GM23338 (cell line): ENCODE results near the gene MYH6. TPM values are rescaled to one million over a fixed set of nuclear protein-coding genes. Genes with fewer than 3 reads are reported as not detected.

ENCODE experiments used
- ATAC-seq: fragments of 200-7000 bp; cut with Tn5 transposase; 3 replicates; pipeline ENCODE4 v1.9.1; 2020
- DNase-seq: peaks from one replicate; pipeline ENCODE4 v3.0.0-alpha.2; 2015; ENCODE audit warnings: low spot score
- H2AFZ ChIP-seq: fragments of 200-600 bp; sonication (generic); 2 replicates; pipeline ENCODE4 v1.8.0; 2016; ENCODE audit warnings: antibody characterized with exemption, mild to moderate bottlenecking, moderate library complexity
- H3F3A ChIP-seq: fragments of 200-600 bp; sonication (generic); replicated peaks from 2 replicates; pipeline ENCODE4 v1.8.0; 2017; ENCODE audit warnings: antibody characterized with exemption, mixed run types, low read depth
- H3K27ac ChIP-seq: fragments of 200-600 bp; sonication (generic); 2 replicates; pipeline ENCODE4 v1.6.1; 2016; ENCODE audit warnings: low read depth
- H3K27me3 ChIP-seq: fragments of 200-600 bp; sonication (generic); 2 replicates; pipeline ENCODE4 v1.8.0; 2016; ENCODE audit warnings: mild to moderate bottlenecking, mixed run types, moderate library complexity; ENCODE audit not compliant: insufficient read depth
- H3K36me3 ChIP-seq: fragments of 200-600 bp; sonication (generic); 2 replicates; pipeline ENCODE4 v1.8.0; 2016; ENCODE audit warnings: mild to moderate bottlenecking; ENCODE audit not compliant: insufficient read depth
- H3K4me1 ChIP-seq: fragments of 200-600 bp; sonication (generic); 2 replicates; pipeline ENCODE4 v1.8.0; 2016; ENCODE audit warnings: mild to moderate bottlenecking, moderate library complexity; ENCODE audit not compliant: insufficient read depth
- H3K4me2 ChIP-seq: fragments of 200-600 bp; sonication (generic); 2 replicates; pipeline ENCODE4 v1.7.1; 2017; ENCODE audit warnings: mixed run types
- H3K4me3 ChIP-seq: fragments of 200-600 bp; sonication (generic); 2 replicates; pipeline ENCODE4 v1.6.1; 2016; ENCODE audit warnings: mixed run types
- H3K79me2 ChIP-seq: fragments of 200-600 bp; sonication (generic); replicated peaks from 2 replicates; pipeline ENCODE4 v1.8.0; 2017; ENCODE audit warnings: mild to moderate bottlenecking; ENCODE audit not compliant: insufficient read depth
- H3K9me2 ChIP-seq: fragments of 200-600 bp; sonication (generic); 2 replicates; pipeline ENCODE4 v1.8.0; 2017; ENCODE audit not compliant: insufficient read depth
- H4K20me1 ChIP-seq: fragments of 200-600 bp; sonication (generic); replicated peaks from 2 replicates; pipeline ENCODE4 v1.8.0; 2017; ENCODE audit warnings: mild to moderate bottlenecking; ENCODE audit not compliant: insufficient read depth
- H3K27ac Mint-ChIP-seq: 2 replicates; pipeline ENCODE4 v1.8.0; 2020; ENCODE audit warnings: inconsistent platforms, mild to moderate bottlenecking, moderate library complexity, mixed read lengths
- H3K27me3 Mint-ChIP-seq: 3 replicates; pipeline ENCODE4 v1.8.0; 2022; ENCODE audit warnings: low read depth, mild to moderate bottlenecking, moderate library complexity, mixed read lengths, inconsistent platforms; ENCODE audit not compliant: insufficient read depth, poor library complexity
- H3K36me3 Mint-ChIP-seq: 3 replicates; pipeline ENCODE4 v1.8.0; 2021; ENCODE audit warnings: low read depth, mild to moderate bottlenecking, inconsistent platforms, moderate library complexity, mixed read lengths
- H3K4me1 Mint-ChIP-seq: 3 replicates; pipeline ENCODE4 v1.8.0; 2020; ENCODE audit warnings: mild to moderate bottlenecking, inconsistent platforms, mixed read lengths
- H3K4me3 Mint-ChIP-seq: 3 replicates; pipeline ENCODE4 v1.8.0; 2021; ENCODE audit warnings: moderate library complexity, mild to moderate bottlenecking, inconsistent platforms, mixed read lengths
- H3K9me3 Mint-ChIP-seq: 3 replicates; pipeline ENCODE4 v1.8.0; 2020; ENCODE audit warnings: moderate library complexity, mild to moderate bottlenecking, inconsistent platforms, mixed read lengths
- CTCF ChIP-seq, 2 experiments: fragments of 200-600 bp in 1 of 2; sonication (generic) in 1 of 2; conservative IDR thresholded peaks; 2 replicates each; pipeline versions ENCODE4 v1.5.1 to v1.6.1; 2016 to 2017; ENCODE audit warnings: antibody characterized with exemption in 2 of 2, low read depth in 2 of 2, mild to moderate bottlenecking in 2 of 2, moderate library complexity in 1 of 2
- ETS1 ChIP-seq: IDR thresholded peaks from 2 replicates; pipeline ENCODE4 v1.6.1; 2016; ENCODE audit warnings: antibody characterized with exemption
- NANOG ChIP-seq: IDR thresholded peaks from 2 replicates; pipeline ENCODE4 v1.6.1; 2016; ENCODE audit warnings: antibody characterized with exemption, borderline replicate concordance
- POLR2AphosphoS5 ChIP-seq: IDR thresholded peaks from 2 replicates; pipeline ENCODE4 v1.6.1; 2016; ENCODE audit warnings: antibody characterized with exemption, low read depth
- STAT1 ChIP-seq: IDR thresholded peaks from one replicate; pipeline ENCODE4 v1.6.1; 2016; ENCODE audit warnings: antibody characterized with exemption; ENCODE audit not compliant: unreplicated experiment
- ZNF462 ChIP-seq: fragments of 250-450 bp; sonication (Bioruptor Pico); IDR thresholded peaks from 2 replicates; pipeline ENCODE4 v1.5.0; 2020; ENCODE audit warnings: mild to moderate bottlenecking, moderate library complexity
- polyA plus RNA-seq: library from polyadenylated mRNA; unstranded; fragments of >200 nt; fragmentation: Nextera tagmentation; extraction: Ambion mirVana; gene quantifications from 2 replicates; pipeline ENCODE4 v1.2.1, GENCODE V29; 2016
- total RNA-seq: library from RNA; depleted of rRNA; stranded (reverse); fragments of >200 nt; shearing (Covaris generic); gene quantifications from 2 replicates; pipeline ENCODE4 v1.2.3, GENCODE V29; 2014

Gene MYH6
- total and polyA plus RNA-seq, 2 experiments from 2014 or later, result 0.03 to 0.10 TPM

- Histone ChIP-seq H3K36me3 (no peaks in the 10 kb centered on the region), H3K4me2 (no peak overlapping the region), H3F3A (no peaks in the 10 kb centered on the region), H3K4me1 (peaks cover 21% of the 10 kb centered on the region), H2AFZ (no peak overlapping the region), H4K20me1 (no peaks in the 10 kb centered on the region), H3K27ac (no peak overlapping the region), H3K4me3 (no peak overlapping the region), H3K27me3 (no peaks in the 10 kb centered on the region), H3K9me2 (peaks cover 7% of the 10 kb centered on the region; the same call in 1 of the 2 replicates), H3K79me2 (no peaks in the 10 kb centered on the region)
- DNase-seq (no peak), ATAC-seq (no peak)
- no peak overlapping the region for H3K4me3 Mint-ChIP-seq
- H3K36me3 Mint-ChIP-seq, result no peaks in the 10 kb centered on the region
- no peaks in the 10 kb centered on the region for H3K9me3 Mint-ChIP-seq
- H3K4me1 Mint-ChIP-seq, result peaks cover 25% of the 10 kb centered on the region
- H3K27ac Mint-ChIP-seq, result no peak overlapping the region
- peaks cover 25% of the 10 kb centered on the region for H3K27me3 Mint-ChIP-seq
- TF ChIP-seq POLR2AphosphoS5 (no peak), STAT1 (no peak), ZNF462 (no peak), NANOG (no peak), ETS1 (no peak), CTCF (conservative IDR thresholded peaks at IDR 0.05; ENCODE audit: low read depth in 2 of 2) (no peak)
Measured at GRCh38 chr14:23441076-23441475, 33.0 kb upstream of the MYH6 start.
